Upper lobe of right lung (tissue), 1 donor: ENCODE results near the gene NRROS. TPM values are rescaled to one million over a fixed set of nuclear protein-coding genes. Genes with fewer than 3 reads are reported as not detected.
"Not testable (repeated sequence)": the region's sequence is repeated elsewhere in the genome, so short reads cannot be mapped to it uniquely, and the experiment has no call there.

ENCODE experiments used
- ATAC-seq: fragments of 200-7000 bp; cut with Tn5 transposase; one replicate; pipeline ENCODE4 v1.9.1; 2020; ENCODE audit warnings: mild to moderate bottlenecking, moderate library complexity
- DNase-seq: peaks from one replicate; pipeline ENCODE4 v3.0.0-alpha.2; 2020
- H3K27ac ChIP-seq: fragments of 200-600 bp; one replicate; pipeline ENCODE4 v1.8.0; 2022
- H3K27me3 ChIP-seq: fragments of 200-600 bp; one replicate; pipeline ENCODE4 v1.8.0; 2022; ENCODE audit warnings: mild to moderate bottlenecking
- H3K36me3 ChIP-seq: fragments of 200-600 bp; one replicate; pipeline ENCODE4 v1.8.0; 2022
- H3K4me1 ChIP-seq: fragments of 200-600 bp; one replicate; pipeline ENCODE4 v1.8.0; 2022
- H3K4me3 ChIP-seq: fragments of 200-600 bp; one replicate; pipeline ENCODE4 v1.8.0; 2022; ENCODE audit warnings: mild to moderate bottlenecking
- H3K9me3 ChIP-seq: fragments of 200-600 bp; one replicate; pipeline ENCODE4 v1.8.0; 2022
- CTCF ChIP-seq: fragments of 200-600 bp; IDR thresholded peaks from one replicate; pipeline ENCODE4 v1.8.0; 2022; ENCODE audit warnings: antibody characterized with exemption
- intact Hi-C: fragments of 100-400 bp; cut with DNase I; formaldehyde crosslinking; loops from one replicate; pipeline ENCODE4 v1.11.0; 2022
- total RNA-seq: library from RNA; stranded (reverse); fragmentation: NEBNext Ultra II Directional; extraction: Animal tissue kit (Norgen Biotek cat#: 25700); gene quantifications from one replicate; pipeline ENCODE4 v1.2.1, GENCODE V29; 2021
- donor health status: DM: no; HTN: yes; CAD: no; lungs with severe emphysema.

Gene NRROS
- total RNA-seq, 1 donor from 2014 or later: 19.5 TPM

GRCh38 chr3:196611761-196612483 is 27.6 kb upstream of the NRROS start:
- no peak for ATAC-seq
- intact Hi-C loops: no loop called here

GRCh38 chr3:196615234-196615633 is 24.3 kb upstream of the NRROS start:
- H3K27me3 ChIP-seq, H3K9me3 ChIP-seq, H3K36me3 ChIP-seq, DNase-seq, ATAC-seq, H3K4me3 ChIP-seq, H3K27ac ChIP-seq, intact Hi-C loops: not testable (repeated sequence)
- peaks cover 13% of the 10 kb centered on the region for H3K4me1 ChIP-seq

More at GRCh38 chr3:196611761-196612483, 27.6 kb upstream of the NRROS start:
- H3K27me3 ChIP-seq: no peaks in the 10 kb centered on the region
- H3K27ac ChIP-seq: peak overlapping the region; percentile 77
- no peaks in the 10 kb centered on the region for H3K36me3 ChIP-seq
- H3K4me3 ChIP-seq: no peak overlapping the region
- TF ChIP-seq CTCF: no peak
- no peaks in the 10 kb centered on the region for H3K9me3 ChIP-seq
- DNase-seq: no peak
- H3K4me1 ChIP-seq: peaks cover 13% of the 10 kb centered on the region

GRCh38 chr3:196617256-196617655 is 22.2 kb upstream of the NRROS start:
- no peak for ATAC-seq
- Histone ChIP-seq H3K36me3 (no peaks in the 10 kb centered on the region), H3K27me3 (no peaks in the 10 kb centered on the region), H3K4me3 (no peak overlapping the region), H3K4me1 (peaks cover 14% of the 10 kb centered on the region), H3K9me3 (no peaks in the 10 kb centered on the region), H3K27ac (no peak overlapping the region)
- TF ChIP-seq CTCF: no peak
- intact Hi-C loops: no loop called here
- DNase-seq: no peak

GRCh38 chr3:196619223-196619622 is 20.3 kb upstream of the NRROS start:
- peaks cover 13% of the 10 kb centered on the region for H3K4me1 ChIP-seq
- ATAC-seq (no peak), DNase-seq (no peak)
- TF ChIP-seq CTCF: no peak
- intact Hi-C loops: no loop called here
- no peaks in the 10 kb centered on the region for H3K36me3 ChIP-seq
- no peaks in the 10 kb centered on the region for H3K9me3 ChIP-seq
- H3K27ac ChIP-seq: peak overlapping the region; percentile 68
- H3K27me3 ChIP-seq: no peaks in the 10 kb centered on the region
- H3K4me3 ChIP-seq: no peak overlapping the region

GRCh38 chr3:196619627-196620026 is 19.9 kb upstream of the NRROS start:
- Histone ChIP-seq H3K27ac (peak overlapping the region; percentile 68), H3K4me1 (peaks cover 13% of the 10 kb centered on the region)
- intact Hi-C loops, H3K36me3 ChIP-seq, H3K9me3 ChIP-seq, ATAC-seq, DNase-seq, H3K27me3 ChIP-seq, H3K4me3 ChIP-seq: not testable (repeated sequence)

GRCh38 chr3:196620161-196620604 is 19.3 kb upstream of the NRROS start:
- peak overlapping the region; percentile 68 for H3K27ac ChIP-seq
- no peak for TF ChIP-seq CTCF
- DNase-seq (no peak), ATAC-seq (peak; percentile 67)
- no peaks in the 10 kb centered on the region for H3K36me3 ChIP-seq
- no peak overlapping the region for H3K4me3 ChIP-seq
- H3K9me3 ChIP-seq: no peaks in the 10 kb centered on the region
- H3K4me1 ChIP-seq: peaks cover 13% of the 10 kb centered on the region
- intact Hi-C loops: no loop called here
- no peaks in the 10 kb centered on the region for H3K27me3 ChIP-seq
